HG03521 (cell line): ENCODE data around the gene EPHB3.
A peak's percentile ranks its signal among the peaks of the same experiment; 100 is the strongest.

Experiments
- ATAC-seq: cut with Tn5 transposase; IDR thresholded peaks from one replicate; pipeline ENCODE4 v1.9.1; 2021; ENCODE audit warnings: mild to moderate bottlenecking, moderate library complexity; ENCODE audit not compliant: unreplicated experiment

The EPHB3 gene

DNA sequence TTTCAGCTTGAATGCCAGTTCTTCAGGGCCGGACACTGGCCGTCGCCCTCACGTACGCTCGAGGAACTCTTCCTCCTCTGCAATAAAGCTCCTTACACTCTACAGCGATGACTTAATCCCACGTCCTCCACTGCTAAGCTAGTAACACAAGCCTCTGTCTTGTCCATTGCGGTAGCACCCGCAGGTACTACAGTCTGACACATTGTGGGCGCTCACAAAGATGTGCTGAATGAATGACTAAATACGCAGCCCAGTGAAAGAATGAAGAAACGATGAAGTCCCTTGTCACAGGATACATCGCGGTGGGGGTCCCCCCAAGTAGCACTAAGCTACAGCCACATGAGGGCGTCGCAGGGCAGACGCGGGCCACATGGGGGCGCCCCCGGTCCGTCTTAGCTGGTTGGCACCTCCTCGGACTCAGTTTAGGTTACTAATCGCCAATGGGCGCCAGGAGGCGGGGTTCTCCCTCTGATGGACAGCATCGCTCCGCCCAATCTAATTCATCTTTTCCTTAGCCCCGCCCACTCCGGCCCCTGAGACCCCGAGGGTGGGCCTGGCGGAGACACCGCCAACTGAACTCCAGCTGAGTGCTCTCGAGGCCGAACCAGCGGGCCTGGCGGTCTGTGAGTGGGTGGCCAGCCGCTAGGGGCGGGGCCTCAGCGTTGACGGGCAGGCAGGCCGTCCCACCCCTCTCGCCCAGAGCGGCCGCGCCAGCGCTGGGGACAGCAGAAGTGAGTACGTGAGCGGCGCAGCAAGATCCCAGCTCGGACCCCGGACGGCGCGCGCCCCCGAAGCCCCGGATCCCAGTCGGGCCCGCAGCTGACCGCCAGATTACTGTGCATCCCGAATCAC is at the start of gene EPHB3:
Gene EPHB3, plus strand, starts transcription at position 725 of the 852 bp plus-strand sequence. CDS start 451 bp downstream, outside the sequence.
- ATAC-seq: peak; percentile 80

DNA sequence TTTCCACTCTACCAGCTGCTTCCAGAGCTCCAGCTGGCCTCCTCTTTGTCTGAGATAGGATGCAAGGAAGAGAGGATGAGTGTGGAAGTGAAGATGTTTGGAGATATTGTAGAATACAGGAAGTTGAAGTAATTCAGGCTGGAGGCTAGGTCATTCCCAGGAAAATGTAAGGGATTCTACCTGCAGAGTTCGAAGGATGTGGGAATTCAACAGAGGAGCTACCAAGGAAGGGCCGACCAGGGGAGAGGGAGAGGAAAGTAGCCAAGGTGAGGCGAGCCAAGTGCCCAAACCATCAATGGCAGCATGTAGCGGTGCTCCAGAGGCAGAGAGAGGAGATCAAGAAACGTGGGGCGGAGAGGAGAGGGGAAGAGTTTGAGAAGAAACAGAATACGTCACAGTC is 49.0 kb upstream of the EPHB3 start:
- ATAC-seq: no peak

GRCh38 chr3:184513276-184514170 is 48.1 kb upstream of the EPHB3 start:
- peak; percentile 82 for ATAC-seq

- no peak for ATAC-seq
Observed at GRCh38 chr3:184514171-184514490, 47.5 kb upstream of the EPHB3 start.

DNA sequence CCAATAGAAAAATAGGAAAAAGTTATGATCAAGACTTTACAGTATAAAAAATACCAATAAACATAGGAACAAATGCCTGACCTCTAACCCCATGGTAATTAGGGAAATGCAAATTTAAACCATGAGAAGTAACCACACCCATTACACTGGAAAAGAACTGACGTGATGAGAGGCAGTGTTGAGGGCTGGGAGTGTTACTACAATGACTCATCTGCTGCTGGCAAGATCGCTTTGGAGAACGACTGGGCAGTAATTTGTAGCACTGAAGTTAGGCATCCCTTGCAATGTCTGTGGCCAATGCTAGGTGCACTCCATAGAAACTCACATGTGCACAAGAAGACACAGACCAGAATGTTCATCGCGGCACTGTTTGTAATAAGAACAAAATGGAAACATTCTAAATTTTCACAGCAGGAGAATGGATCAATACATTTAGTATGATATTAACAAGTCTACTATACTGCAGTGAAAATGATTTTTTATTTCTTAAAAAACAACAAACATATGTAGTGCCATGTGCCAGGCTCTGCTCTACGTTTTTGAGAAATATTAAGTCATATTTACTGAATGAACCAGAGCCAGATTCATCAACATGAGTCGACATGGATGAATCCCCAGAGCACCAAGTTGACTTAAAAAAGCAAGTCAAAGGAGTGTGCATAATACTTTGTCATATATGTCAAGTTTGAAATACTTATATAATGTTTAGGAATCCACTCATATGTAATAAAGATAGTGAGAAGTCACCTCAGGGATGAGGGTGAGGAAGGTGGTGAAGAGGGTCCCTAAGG is 37.6 kb upstream of the EPHB3 start:
- ATAC-seq: no peak

- ATAC-seq: no peak
Observed at GRCh38 chr3:184524981-184525336, 36.6 kb upstream of the EPHB3 start.

GRCh38 chr3:184525337-184526087 is 36.1 kb upstream of the EPHB3 start:
- ATAC-seq: no peak

DNA sequence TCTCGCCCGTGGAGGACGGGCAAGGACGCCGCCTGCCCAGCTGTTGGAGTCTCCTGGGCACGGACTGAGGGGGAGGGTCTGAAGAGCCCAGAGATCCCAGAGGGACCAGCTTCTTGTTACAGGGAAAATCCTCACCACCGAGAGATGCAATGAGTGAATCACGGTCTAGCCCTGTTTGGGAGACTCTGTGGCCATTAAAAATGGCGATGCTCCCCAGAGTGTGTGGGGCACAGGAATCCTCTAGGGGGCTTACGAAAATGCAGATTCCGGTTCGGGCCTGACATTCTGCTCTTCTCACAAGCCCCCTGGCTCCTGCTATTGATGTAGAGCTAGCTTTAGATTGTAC is 35.5 kb upstream of the EPHB3 start:
- no peak for ATAC-seq

GRCh38 chr3:184531626-184532280 is 29.8 kb upstream of the EPHB3 start:
- ATAC-seq: no peak

DNA sequence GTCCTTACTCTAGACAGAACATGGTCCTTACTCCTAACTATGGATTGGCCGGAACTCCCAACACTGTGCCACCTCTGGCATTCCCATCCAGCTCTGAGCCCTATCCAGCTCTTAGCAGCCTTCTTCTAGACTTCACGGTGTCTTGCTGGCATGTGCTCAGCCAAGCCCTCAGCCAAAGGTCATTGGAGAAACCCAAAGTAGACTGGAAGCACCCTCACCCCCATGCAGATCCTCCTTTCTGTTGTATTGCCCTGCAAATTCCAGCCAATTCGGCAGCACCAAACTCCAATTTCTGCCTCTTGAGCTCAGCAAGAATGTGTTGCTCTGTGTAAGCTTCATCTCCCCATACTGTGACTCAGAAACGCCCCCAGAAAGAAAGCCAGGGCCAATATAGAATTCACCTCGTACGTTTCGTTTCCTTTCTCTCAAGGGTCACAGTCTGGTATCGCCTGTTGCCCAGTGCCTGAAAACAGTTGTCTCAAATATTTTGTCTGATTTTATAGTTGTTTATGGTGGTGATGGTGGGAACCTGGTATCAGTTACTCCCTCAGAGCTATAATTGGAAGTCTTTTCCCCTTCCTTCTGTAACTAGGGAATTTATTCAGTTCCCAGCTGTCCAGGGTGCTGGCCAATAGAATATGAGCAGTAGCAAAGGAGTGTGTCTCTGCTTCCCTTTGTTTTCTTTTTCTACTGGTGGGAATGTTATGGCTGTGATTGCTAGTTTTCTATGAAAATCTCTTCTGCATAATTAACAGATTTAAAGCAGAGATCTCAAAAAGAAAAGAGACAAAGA is 28.4 kb upstream of the EPHB3 start:
- no peak for ATAC-seq

- no peak for ATAC-seq
Observed at GRCh38 chr3:184537885-184538665, 23.5 kb upstream of the EPHB3 start.

GRCh38 chr3:184538666-184539431 is 22.7 kb upstream of the EPHB3 start:
- no peak for ATAC-seq

GRCh38 chr3:184539801-184540435 is 21.7 kb upstream of the EPHB3 start:
- no peak for ATAC-seq

DNA sequence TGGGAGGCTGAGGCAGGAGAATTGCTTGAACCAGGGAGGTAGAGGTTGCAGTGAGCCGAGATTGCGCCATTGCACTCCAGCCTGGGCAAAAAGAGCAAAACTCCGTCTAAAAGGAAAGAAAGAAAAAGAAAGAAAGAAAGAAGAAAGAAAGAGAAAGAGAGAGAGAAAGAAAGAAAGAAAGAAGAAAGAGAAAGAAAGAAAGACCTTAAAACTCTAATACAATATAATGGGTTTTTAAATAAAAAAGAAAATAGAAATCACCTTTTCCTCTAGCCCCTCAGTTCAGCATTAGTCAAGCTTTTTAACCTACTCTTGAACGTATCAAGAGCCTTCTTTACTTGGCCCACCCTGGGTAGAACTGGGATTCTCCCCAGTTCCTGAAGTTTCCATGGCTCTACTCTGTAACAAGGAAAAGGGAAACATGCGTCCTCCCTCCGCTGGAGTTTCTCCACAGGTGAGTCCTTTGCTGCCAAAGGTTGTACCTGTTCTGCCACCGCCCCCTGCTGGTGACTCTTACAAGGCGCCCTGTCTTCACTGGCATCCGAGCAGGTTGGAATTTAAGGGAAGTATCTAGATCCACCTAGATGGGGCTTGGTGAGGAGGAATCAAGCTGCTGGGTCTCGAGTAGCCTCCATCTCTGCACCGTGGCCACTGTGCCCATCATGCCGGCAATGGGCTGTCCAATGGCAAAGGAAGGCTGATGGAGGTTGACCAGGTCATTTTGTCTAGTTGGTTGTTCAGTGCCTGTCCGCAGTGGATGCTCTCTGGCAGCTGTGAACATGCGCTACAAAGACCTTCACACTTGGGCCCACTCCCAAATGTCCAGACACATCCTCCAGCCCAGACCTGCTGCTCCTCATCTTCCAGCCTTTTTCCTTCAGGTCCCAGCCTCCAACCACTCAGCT is 20.6 kb upstream of the EPHB3 start:
- ATAC-seq: no peak

DNA sequence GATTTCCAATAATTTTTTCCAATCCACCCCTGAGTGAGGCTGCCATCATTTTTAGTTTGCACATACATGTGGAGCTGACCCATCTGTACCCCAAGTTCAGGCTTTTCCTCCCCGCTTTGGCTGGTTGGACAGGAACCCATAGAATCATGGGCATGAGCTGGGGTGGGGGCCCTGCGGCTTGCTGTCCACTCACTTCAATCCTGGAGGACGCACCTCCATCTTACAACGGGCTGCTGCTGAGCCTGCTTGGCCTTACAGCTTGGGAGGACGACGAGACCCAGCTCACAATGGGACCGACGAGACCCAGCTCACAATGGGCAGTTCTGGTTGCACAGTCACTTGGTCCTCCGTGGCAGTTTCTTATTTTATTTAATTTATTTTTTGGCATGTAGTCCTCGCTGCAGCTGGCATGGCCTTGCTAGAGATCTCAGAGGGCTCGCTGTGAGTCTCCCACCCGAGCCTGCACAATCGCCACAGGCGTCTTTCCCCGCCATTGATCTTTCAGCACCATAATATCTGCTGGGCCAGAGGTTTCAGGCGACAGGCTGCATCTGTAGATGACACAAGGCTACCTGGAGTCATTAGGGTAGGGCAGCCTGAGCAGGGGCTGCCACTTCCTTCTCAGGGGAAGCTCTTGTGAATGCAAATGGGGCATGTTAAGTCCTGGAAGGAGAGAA is 19.6 kb upstream of the EPHB3 start:
- ATAC-seq: no peak

GRCh38 chr3:184542577-184542976 is 19.0 kb upstream of the EPHB3 start:
- ATAC-seq: no peak
